Measurements from ENCODE around the gene TRPT1.

DNA sequence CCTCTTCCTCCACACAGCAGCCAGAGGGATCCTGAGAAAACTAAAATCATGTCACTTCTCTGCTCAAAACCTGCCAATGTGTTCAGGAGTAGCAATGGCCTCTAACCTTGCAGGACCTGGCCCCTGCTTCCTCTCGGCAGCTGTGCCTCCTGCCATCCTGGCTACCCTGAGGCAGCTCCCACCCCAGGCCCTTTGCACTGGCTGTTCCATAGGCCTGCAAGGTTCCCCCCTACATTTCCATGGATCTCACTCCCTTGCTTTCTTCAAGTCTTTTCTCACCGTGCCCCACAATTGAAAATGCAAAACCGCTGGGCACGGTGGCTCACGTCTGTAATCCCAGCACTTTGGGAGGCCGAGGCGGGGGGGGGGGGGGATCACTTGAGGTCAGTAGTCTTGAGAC is 42.1 kb downstream of the TRPT1 start:
- TF ChIP-seq CTCF (IDR thresholded peaks at IDR 0.05) (no peak), POLR2A (IDR thresholded peaks at IDR 0.05) (no peak)
